K562 (cell line): ENCODE measurements around the gene TRAPPC12. TPM values are rescaled to one million over a fixed set of nuclear protein-coding genes. Genes with fewer than 3 reads are reported as not detected.

Experiments used
- CHD4 ChIP-seq: fragments of 200-600 bp; sonication (generic); IDR thresholded peaks from 3 replicates; pipeline ENCODE4 v1.6.1; 2012; ENCODE audit warnings: low read depth, mild to moderate bottlenecking, mixed read lengths, low read length, inconsistent platforms; ENCODE audit not compliant: insufficient read depth, insufficient replicate concordance, poor library complexity, severe bottlenecking
- EP300 ChIP-seq: IDR thresholded peaks from 2 replicates; pipeline ENCODE4 v1.6.1; 2012; ENCODE audit warnings: low read length, improper control_type of control experiment
- HMG20A ChIP-seq: fragments of 450-650 bp; formaldehyde crosslinking; conservative IDR thresholded peaks from 2 replicates; pipeline ENCODE4 v1.4.0; 2020; ENCODE audit warnings: mild to moderate bottlenecking, mixed read lengths
- MAFF ChIP-seq: IDR thresholded peaks from 2 replicates; pipeline ENCODE4 v1.6.1; 2012; ENCODE audit warnings: low read length, improper control_type of control experiment
- PYGO2 ChIP-seq: fragments of 450-650 bp; IDR thresholded peaks from 2 replicates; pipeline ENCODE4 v1.6.1; 2016; ENCODE audit warnings: mild to moderate bottlenecking, missing genetic modification characterization, moderate library complexity, missing compliant biosample characterization
- SPI1 ChIP-seq: IDR thresholded peaks from 2 replicates; pipeline ENCODE4 v1.6.1; 2011; ENCODE audit warnings: low read depth, low read length, control low read depth, borderline replicate concordance
- TBP ChIP-seq: optimal IDR thresholded peaks from 2 replicates; pipeline ENCODE3; 2011; ENCODE audit warnings: low read depth, low read length, improper control_type of control experiment
- ZBTB17 ChIP-seq: fragments of 450-650 bp; formaldehyde crosslinking; IDR thresholded peaks from 2 replicates; pipeline ENCODE4 v1.4.0; 2020; ENCODE audit warnings: mild to moderate bottlenecking
- ZBTB7A ChIP-seq: IDR thresholded peaks from 2 replicates; pipeline ENCODE4 v1.6.1; 2011; ENCODE audit warnings: low read depth, mild to moderate bottlenecking, low read length, moderate library complexity, borderline replicate concordance; ENCODE audit not compliant: control insufficient read depth
- ZBTB8A ChIP-seq: fragments of 450-650 bp; IDR thresholded peaks from 2 replicates; pipeline ENCODE4 v1.6.1; 2018; ENCODE audit warnings: mild to moderate bottlenecking, moderate library complexity; ENCODE audit not compliant: partially characterized antibody
- ZKSCAN1 ChIP-seq: fragments of 150-350 bp; IDR thresholded peaks from 2 replicates; pipeline ENCODE4 v1.6.1; 2016; ENCODE audit warnings: low read depth, low read length
- ZNF12 ChIP-seq: sonication (generic); formaldehyde crosslinking; IDR thresholded peaks from 2 replicates; pipeline ENCODE4 v1.4.0; 2020; ENCODE audit warnings: mild to moderate bottlenecking, missing genetic modification reagents
- ZNF263 ChIP-seq: sonication (generic); formaldehyde crosslinking; IDR thresholded peaks from 2 replicates; pipeline ENCODE4 v1.8.0; 2022; ENCODE audit warnings: mild to moderate bottlenecking, missing genetic modification reagents, borderline replicate concordance
- polyA plus RNA-seq, 8 experiments: library from polyadenylated mRNA; depleted of rRNA in 4 of 8; stranded (reverse) in 5 of 8; unstranded in 3 of 8; fragments of >200 nt; fragmentation: Nextera tagmentation in 2 of 8; fragmentation: Illumina TruSeq in 1 of 8; extraction: Ambion mirVana in 2 of 8; extraction: Trizol in 1 of 8; gene quantifications; 2 replicates each; pipeline versions ENCODE4 v1.2.1 to v1.2.3, GENCODE V29; 2011 to 2014; ENCODE audit warnings: inconsistent platforms in 1 of 8, missing spikeins in 1 of 8
- total RNA-seq, 7 experiments: library from RNA; depleted of rRNA in 6 of 7; stranded (reverse); fragments of >200 nt in 6 of 7; fragmentation: Illumina TruSeq in 2 of 7; extraction: Trizol in 2 of 7; gene quantifications; 2 replicates each; pipeline versions ENCODE4 v1.2.1 to v1.2.3, GENCODE V29; 2011 to 2021; ENCODE audit warnings: low replicate concordance in 1 of 7
- TF ChIP-seq, protein P1 (sequence below): fragments of 250-450 bp; sonication (Bioruptor Pico); IDR thresholded peaks from 2 replicates; pipeline ENCODE4 v1.5.0; 2022; ENCODE audit warnings: mild to moderate bottlenecking
- TF ChIP-seq, protein P2 (sequence below): fragments of 450-650 bp; formaldehyde crosslinking; IDR thresholded peaks from 2 replicates; pipeline ENCODE4 v1.4.0; 2022; ENCODE audit warnings: missing genetic modification characterization
- TF ChIP-seq, protein P3 (sequence below): fragments of 250-450 bp; sonication (Bioruptor Pico); IDR thresholded peaks from 2 replicates; pipeline ENCODE4 v1.5.0; 2021; ENCODE audit warnings: mild to moderate bottlenecking, borderline replicate concordance
- TF ChIP-seq, protein P4 (sequence below): fragments of 250-450 bp; sonication (Bioruptor Pico); IDR thresholded peaks from 2 replicates; pipeline ENCODE4 v1.8.0; 2022; ENCODE audit warnings: moderate library complexity, mild to moderate bottlenecking, inconsistent platforms
- TF ChIP-seq, protein P5 (sequence below): fragments of 250-450 bp; sonication (Bioruptor Pico); IDR thresholded peaks from 2 replicates; pipeline ENCODE4 v1.8.0; 2021; ENCODE audit warnings: borderline replicate concordance, mild to moderate bottlenecking, moderate library complexity; ENCODE audit not compliant: poor library complexity, severe bottlenecking

TRAPPC12 gene
- total and polyA plus RNA-seq, 9 of the 15 experiments (the other 6 are each of a cell fraction or from before 2014, with no cell fraction given): 8.0 to 75.2 (median 39.1) TPM

DNA sequence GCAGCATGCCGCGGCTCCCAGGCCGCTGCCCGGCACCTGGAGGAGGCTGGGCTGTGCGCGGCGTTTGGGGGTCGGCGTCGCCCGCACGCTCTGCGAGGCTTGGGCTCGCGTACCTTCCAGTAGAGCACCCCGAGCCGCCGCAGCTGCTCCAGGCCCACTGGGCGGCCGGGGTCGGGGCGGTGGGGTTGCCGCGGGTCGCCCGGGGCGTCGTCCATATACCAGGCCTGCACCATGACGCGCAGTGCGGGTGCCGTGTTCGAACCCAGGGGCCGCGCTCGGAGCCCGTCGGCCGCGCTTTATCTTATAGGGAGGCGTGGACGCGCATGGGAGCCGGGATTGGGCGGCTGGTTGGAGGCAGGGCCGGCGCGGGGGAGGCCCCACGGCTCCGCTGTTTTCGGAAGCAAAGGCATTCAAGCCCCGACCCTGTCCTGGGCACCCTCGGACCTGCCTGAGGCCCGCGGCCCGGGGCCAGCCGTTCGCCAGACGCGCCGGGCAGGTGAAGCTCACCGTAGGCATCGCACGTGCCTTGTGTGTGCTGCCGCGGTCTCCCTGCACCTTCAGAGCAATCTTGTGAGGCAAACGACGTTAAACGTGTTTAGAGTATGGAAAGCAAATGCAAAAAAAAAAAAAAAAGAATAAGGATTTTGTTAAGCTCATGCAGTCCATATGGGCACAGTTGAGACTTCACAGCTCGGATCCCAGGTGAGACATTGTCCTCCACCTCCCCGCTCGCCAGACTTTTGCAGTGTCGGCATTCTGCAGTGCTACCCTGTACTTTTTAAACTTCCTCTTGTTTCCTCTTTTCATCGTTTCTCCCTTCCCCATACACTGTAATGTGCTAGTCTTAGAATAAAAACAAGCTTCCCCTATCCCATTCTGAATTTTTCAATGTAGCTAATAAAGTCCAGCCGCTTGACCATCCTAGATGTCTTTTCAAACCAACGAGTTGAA lies 140.0 kb downstream of the TRAPPC12 start, which contains the start of gene ADI1 (continued):
- TF ChIP-seq, protein P1, sequence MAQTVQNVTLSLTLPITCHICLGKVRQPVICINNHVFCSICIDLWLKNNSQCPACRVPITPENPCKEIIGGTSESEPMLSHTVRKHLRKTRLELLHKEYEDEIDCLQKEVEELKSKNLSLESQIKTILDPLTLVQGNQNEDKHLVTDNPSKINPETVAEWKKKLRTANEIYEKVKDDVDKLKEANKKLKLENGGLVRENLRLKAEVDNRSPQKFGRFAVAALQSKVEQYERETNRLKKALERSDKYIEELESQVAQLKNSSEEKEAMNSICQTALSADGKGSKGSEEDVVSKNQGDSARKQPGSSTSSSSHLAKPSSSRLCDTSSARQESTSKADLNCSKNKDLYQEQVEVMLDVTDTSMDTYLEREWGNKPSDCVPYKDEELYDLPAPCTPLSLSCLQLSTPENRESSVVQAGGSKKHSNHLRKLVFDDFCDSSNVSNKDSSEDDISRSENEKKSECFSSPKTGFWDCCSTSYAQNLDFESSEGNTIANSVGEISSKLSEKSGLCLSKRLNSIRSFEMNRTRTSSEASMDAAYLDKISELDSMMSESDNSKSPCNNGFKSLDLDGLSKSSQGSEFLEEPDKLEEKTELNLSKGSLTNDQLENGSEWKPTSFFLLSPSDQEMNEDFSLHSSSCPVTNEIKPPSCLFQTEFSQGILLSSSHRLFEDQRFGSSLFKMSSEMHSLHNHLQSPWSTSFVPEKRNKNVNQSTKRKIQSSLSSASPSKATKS: 0 out of 2 replicates have a peak, but pooled peaks have one; percentile 17
- TF ChIP-seq CHD4: no peak
- TF ChIP-seq ZBTB8A: no peak
- TF ChIP-seq ZNF12 (CRISPR knock-in tag): peak; percentile 64; the same call in 1 of the 2 replicates
- TF ChIP-seq, protein P2, sequence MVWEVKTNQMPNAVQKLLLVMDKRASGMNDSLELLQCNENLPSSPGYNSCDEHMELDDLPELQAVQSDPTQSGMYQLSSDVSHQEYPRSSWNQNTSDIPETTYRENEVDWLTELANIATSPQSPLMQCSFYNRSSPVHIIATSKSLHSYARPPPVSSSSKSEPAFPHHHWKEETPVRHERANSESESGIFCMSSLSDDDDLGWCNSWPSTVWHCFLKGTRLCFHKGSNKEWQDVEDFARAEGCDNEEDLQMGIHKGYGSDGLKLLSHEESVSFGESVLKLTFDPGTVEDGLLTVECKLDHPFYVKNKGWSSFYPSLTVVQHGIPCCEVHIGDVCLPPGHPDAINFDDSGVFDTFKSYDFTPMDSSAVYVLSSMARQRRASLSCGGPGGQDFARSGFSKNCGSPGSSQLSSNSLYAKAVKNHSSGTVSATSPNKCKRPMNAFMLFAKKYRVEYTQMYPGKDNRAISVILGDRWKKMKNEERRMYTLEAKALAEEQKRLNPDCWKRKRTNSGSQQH (CRISPR knock-in tag): peak; percentile 84; the same call in 1 of the 2 replicates
- TF ChIP-seq ZBTB17 (CRISPR knock-in tag): no peak
- TF ChIP-seq, protein P3, sequence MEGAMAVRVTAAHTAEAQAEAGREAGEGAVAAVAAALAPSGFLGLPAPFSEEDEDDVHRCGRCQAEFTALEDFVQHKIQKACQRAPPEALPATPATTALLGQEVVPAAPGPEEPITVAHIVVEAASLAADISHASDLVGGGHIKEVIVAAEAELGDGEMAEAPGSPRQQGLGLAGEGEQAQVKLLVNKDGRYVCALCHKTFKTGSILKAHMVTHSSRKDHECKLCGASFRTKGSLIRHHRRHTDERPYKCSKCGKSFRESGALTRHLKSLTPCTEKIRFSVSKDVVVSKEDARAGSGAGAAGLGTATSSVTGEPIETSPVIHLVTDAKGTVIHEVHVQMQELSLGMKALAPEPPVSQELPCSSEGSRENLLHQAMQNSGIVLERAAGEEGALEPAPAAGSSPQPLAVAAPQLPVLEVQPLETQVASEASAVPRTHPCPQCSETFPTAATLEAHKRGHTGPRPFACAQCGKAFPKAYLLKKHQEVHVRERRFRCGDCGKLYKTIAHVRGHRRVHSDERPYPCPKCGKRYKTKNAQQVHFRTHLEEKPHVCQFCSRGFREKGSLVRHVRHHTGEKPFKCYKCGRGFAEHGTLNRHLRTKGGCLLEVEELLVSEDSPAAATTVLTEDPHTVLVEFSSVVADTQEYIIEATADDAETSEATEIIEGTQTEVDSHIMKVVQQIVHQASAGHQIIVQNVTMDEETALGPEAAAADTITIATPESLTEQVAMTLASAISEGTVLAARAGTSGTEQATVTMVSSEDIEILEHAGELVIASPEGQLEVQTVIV (CRISPR knock-in tag): no peak
- no peak for TF ChIP-seq ZBTB7A
- TF ChIP-seq SPI1: no peak
- peak; percentile 38; the same call in 1 of the 2 replicates for TF ChIP-seq ZNF263 (CRISPR knock-in tag)
- TF ChIP-seq, protein P4, sequence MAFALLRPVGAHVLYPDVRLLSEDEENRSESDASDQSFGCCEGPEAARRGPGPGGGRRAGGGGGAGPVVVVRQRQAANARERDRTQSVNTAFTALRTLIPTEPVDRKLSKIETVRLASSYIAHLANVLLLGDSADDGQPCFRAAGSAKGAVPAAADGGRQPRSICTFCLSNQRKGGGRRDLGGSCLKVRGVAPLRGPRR (CRISPR knock-in tag): no peak
- TF ChIP-seq PYGO2: no peak
- peak; percentile 35; the same call in 1 of the 2 replicates for TF ChIP-seq MAFF
- TF ChIP-seq EP300: no peak
- no peak for TF ChIP-seq HMG20A (CRISPR knock-in tag)
- no peak for TF ChIP-seq ZKSCAN1
- TF ChIP-seq TBP: peak; percentile 82
- TF ChIP-seq, protein P5, sequence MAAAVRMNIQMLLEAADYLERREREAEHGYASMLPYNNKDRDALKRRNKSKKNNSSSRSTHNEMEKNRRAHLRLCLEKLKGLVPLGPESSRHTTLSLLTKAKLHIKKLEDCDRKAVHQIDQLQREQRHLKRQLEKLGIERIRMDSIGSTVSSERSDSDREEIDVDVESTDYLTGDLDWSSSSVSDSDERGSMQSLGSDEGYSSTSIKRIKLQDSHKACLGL (CRISPR knock-in tag): no peak
